ENCODE measurements around the gene WDR20.

DNA sequence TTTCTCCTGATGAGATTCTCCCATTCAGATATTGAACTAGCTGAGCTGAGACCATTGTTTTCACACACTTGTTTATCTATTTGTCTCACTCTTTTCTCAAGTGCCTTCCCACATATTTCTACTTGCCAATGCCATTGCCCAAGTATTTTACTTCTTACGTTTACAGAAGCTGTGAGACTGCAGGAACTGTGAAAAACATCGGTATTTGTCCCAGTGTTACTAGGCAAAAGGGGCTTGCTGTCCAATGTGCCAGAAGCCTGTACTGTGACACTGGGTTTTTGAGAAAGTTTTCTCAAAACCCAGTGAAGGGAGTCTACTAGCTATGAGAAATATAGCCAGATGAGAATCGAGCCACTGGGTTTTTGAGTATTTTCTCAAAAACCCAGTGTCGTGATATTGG is 37.5 kb downstream of the WDR20 start:
- TF ChIP-seq, protein P1, sequence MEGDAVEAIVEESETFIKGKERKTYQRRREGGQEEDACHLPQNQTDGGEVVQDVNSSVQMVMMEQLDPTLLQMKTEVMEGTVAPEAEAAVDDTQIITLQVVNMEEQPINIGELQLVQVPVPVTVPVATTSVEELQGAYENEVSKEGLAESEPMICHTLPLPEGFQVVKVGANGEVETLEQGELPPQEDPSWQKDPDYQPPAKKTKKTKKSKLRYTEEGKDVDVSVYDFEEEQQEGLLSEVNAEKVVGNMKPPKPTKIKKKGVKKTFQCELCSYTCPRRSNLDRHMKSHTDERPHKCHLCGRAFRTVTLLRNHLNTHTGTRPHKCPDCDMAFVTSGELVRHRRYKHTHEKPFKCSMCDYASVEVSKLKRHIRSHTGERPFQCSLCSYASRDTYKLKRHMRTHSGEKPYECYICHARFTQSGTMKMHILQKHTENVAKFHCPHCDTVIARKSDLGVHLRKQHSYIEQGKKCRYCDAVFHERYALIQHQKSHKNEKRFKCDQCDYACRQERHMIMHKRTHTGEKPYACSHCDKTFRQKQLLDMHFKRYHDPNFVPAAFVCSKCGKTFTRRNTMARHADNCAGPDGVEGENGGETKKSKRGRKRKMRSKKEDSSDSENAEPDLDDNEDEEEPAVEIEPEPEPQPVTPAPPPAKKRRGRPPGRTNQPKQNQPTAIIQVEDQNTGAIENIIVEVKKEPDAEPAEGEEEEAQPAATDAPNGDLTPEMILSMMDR (IDR thresholded peaks at IDR 0.05; ENCODE audit: poor library complexity), result no peak
- TF ChIP-seq EZH2phosphoT487 (IDR thresholded peaks at IDR 0.05; ENCODE audit: low read depth, severe bottlenecking, unreplicated experiment), result no peak

All from hepatocyte (in vitro differentiated cells).